GM19193 (cell line): Measurements from ENCODE around the gene H1-8.

Source experiments
- POLR2A ChIP-seq: IDR thresholded peaks from 4 replicates; pipeline ENCODE4 v1.6.1; 2011; ENCODE audit not compliant: insufficient read depth, insufficient read length; ENCODE audit errors: extremely low read depth

H1-8 gene

GRCh38 chr3:129530251-129530791 is 12.7 kb upstream of the H1-8 start:
- TF ChIP-seq POLR2A, result no peak

GRCh38 chr3:129530821-129531220 is 12.2 kb upstream of the H1-8 start:
- TF ChIP-seq POLR2A, result no peak

GRCh38 chr3:129531699-129532098 is 11.3 kb upstream of the H1-8 start:
- TF ChIP-seq POLR2A, result no peak

GRCh38 chr3:129532261-129532660 is 10.7 kb upstream of the H1-8 start:
- TF ChIP-seq POLR2A, result no peak

- no peak for TF ChIP-seq POLR2A
These were observed 9.6 kb upstream of the H1-8 start for GRCh38 chr3:129533406-129533805.

- TF ChIP-seq POLR2A, result no peak
These were observed 8.4 kb upstream of the H1-8 start for GRCh38 chr3:129534428-129535027.

- TF ChIP-seq POLR2A, result no peak
These were observed 7.9 kb upstream of the H1-8 start for GRCh38 chr3:129535075-129535474.

- TF ChIP-seq POLR2A, result no peak
These were observed 6.7 kb upstream of the H1-8 start for GRCh38 chr3:129536374-129536667.

- TF ChIP-seq POLR2A, result no peak
These were observed 6.2 kb upstream of the H1-8 start for GRCh38 chr3:129536804-129537203.

GRCh38 chr3:129539206-129539605 is 3.8 kb upstream of the H1-8 start:
- TF ChIP-seq POLR2A, result no peak

GRCh38 chr3:129540776-129541516 is 2.0 kb upstream of the H1-8 start:
- no peak for TF ChIP-seq POLR2A

GRCh38 chr3:129542747-129543146 is 228 bp upstream of the H1-8 start:
- no peak for TF ChIP-seq POLR2A

- no peak for TF ChIP-seq POLR2A
These were observed 1.0 kb downstream of the H1-8 start for GRCh38 chr3:129543999-129544398.

GRCh38 chr3:129547241-129547640 is 4.3 kb downstream of the H1-8 start:
- no peak for TF ChIP-seq POLR2A

- no peak for TF ChIP-seq POLR2A
These were observed 5.4 kb downstream of the H1-8 start for GRCh38 chr3:129548104-129548965.
